K562 (cell line): Measurements from ENCODE around the gene MYH7B. TPM values are rescaled to one million over a fixed set of nuclear protein-coding genes. Genes with fewer than 3 reads are reported as not detected.
A peak's percentile ranks its signal among the peaks of the same experiment; 100 is the strongest.

Source experiments
- ATAC-seq: fragments of 200-7000 bp; cut with Tn5 transposase; 3 replicates; pipeline ENCODE4 v1.9.1; 2020; ENCODE audit warnings: moderate library complexity
- BruUV-seq: library from RNA; stranded (reverse); fragments of 400-500 nt; replicated peaks from 2 replicates; lab custom pipeline; 2021; lab: Mats Ljungman, UMichigan
- CTCF ChIA-PET: fragments of 300-600 bp; formaldehyde crosslinking; extraction: SDS; loops from one replicate; lab custom pipeline; 2021; ENCODE audit warnings: low intra/inter-chr PET ratio; lab: Yijun Ruan, JAX
- POLR2A ChIA-PET: fragments of 300-600, 350-650 bp; sonication (Branson Sonifier 250); formaldehyde crosslinking; extraction: SDS; loops from one replicate; lab custom pipeline; 2021; ENCODE audit warnings: antibody characterized with exemption, inconsistent platforms; lab: Yijun Ruan, JAX
- DNase-seq, 4 experiments: peaks; one replicate each; pipeline versions ENCODE4 v3.0.0 to v3.0.0-alpha.2; 2011 to 2018; ENCODE audit warnings: low spot score in 3 of 4, mixed read lengths in 3 of 4; ENCODE audit errors: extremely low read depth in 1 of 4
- FAIRE-seq: peaks from 2 replicates; lab custom pipeline; 2011; peaks lifted over from hg19 to GRCh38; lab: Jason Lieb, UNC
- H2AFZ ChIP-seq: 2 replicates; pipeline ENCODE4 v1.6.0; 2011; ENCODE audit warnings: low read depth, low read length, control low read depth, inconsistent platforms
- H3K27ac ChIP-seq: fragments of 200-600 bp; 3 replicates; pipeline ENCODE4 v1.8.0; 2011; ENCODE audit warnings: low read depth, mild to moderate bottlenecking, control low read depth, inconsistent platforms, low read length, moderate library complexity, mixed read lengths; ENCODE audit errors: extremely low read depth
- H3K27me3 ChIP-seq, 2 experiments: fragments of 300-600 bp in 1 of 2; 2 replicates in 1 of 2; 3 replicates in 1 of 2; pipeline versions ENCODE4 v1.6.0 to v1.8.0; 2011; ENCODE audit warnings: inconsistent platforms in 2 of 2, low read length in 2 of 2, mild to moderate bottlenecking in 1 of 2, mixed read lengths in 1 of 2, moderate library complexity in 1 of 2; ENCODE audit not compliant: control insufficient read depth in 2 of 2, insufficient read depth in 2 of 2
- H3K36me3 ChIP-seq: fragments of 300-600 bp; 3 replicates; pipeline ENCODE4 v1.8.0; 2011; ENCODE audit warnings: mild to moderate bottlenecking, low read length, inconsistent platforms; ENCODE audit not compliant: control insufficient read depth, insufficient read depth
- H3K4me1 ChIP-seq, 2 experiments: fragments of 200-600 bp in 1 of 2; replicated peaks in 1 of 2; 2 replicates in 1 of 2; 3 replicates in 1 of 2; pipeline versions ENCODE4 v1.5.1 to v1.8.0; 2011; ENCODE audit warnings: inconsistent platforms in 2 of 2, low read length in 2 of 2, mild to moderate bottlenecking in 1 of 2, mixed read lengths in 1 of 2, moderate library complexity in 1 of 2; ENCODE audit not compliant: control insufficient read depth in 2 of 2, insufficient read depth in 2 of 2
- H3K4me2 ChIP-seq: 2 replicates; pipeline ENCODE4 v1.6.1; 2011; ENCODE audit warnings: low read length, control low read depth, inconsistent platforms, mixed read lengths; ENCODE audit not compliant: insufficient read depth
- H3K4me3 ChIP-seq: fragments of 200-600 bp; sonication (generic), shearing (Covaris generic); 2 replicates; pipeline ENCODE4 v1.5.1; 2016; ENCODE audit warnings: control low read depth, inconsistent platforms
- H3K79me2 ChIP-seq: fragments of 200-600 bp; 3 replicates; pipeline ENCODE4 v1.8.0; 2011; ENCODE audit warnings: low read length, inconsistent platforms; ENCODE audit not compliant: control insufficient read depth, insufficient read depth
- H3K9ac ChIP-seq, 2 experiments: 2 replicates each; pipeline versions ENCODE4 v1.6.0 to v1.6.1; 2011; ENCODE audit warnings: low read depth in 2 of 2, low read length in 2 of 2, control low read depth in 1 of 2, inconsistent platforms in 1 of 2, mild to moderate bottlenecking in 1 of 2, mixed read lengths in 1 of 2; ENCODE audit not compliant: insufficient read depth in 1 of 2
- H3K9me1 ChIP-seq: one replicate; pipeline ENCODE4 v1.6.0; 2011; ENCODE audit warnings: inconsistent platforms, mild to moderate bottlenecking, low read length, moderate library complexity; ENCODE audit not compliant: control insufficient read depth, insufficient read depth
- H3K9me3 ChIP-seq: replicated peaks from 2 replicates; pipeline ENCODE4 v1.5.1; 2011; ENCODE audit warnings: low read depth, low read length, inconsistent platforms; ENCODE audit not compliant: control insufficient read depth, insufficient read depth
- H4K20me1 ChIP-seq: replicated peaks from 2 replicates; pipeline ENCODE4 v1.6.1; 2011; ENCODE audit warnings: low read length, inconsistent platforms, mixed read lengths; ENCODE audit not compliant: control insufficient read depth, insufficient read depth
- CHD2 ChIP-seq: IDR thresholded peaks from 2 replicates; pipeline ENCODE4 v1.6.1; 2011; ENCODE audit warnings: low read depth, low read length
- ELF1 ChIP-seq: fragments of 200-800 bp; sonication (Bioruptor generic); IDR thresholded peaks from 2 replicates; pipeline ENCODE4 v1.6.1; 2016; ENCODE audit warnings: missing genetic modification characterization, missing compliant biosample characterization
- POLR2G ChIP-seq: fragments of 200-400 bp; formaldehyde crosslinking; IDR thresholded peaks from 2 replicates; pipeline ENCODE4 v1.6.1; 2017; ENCODE audit warnings: low read depth, mild to moderate bottlenecking, antibody characterized with exemption, low read length, moderate library complexity
- SPI1 ChIP-seq: IDR thresholded peaks from 2 replicates; pipeline ENCODE4 v1.6.1; 2011; ENCODE audit warnings: low read depth, low read length, control low read depth, borderline replicate concordance
- ZNF436 ChIP-seq: fragments of 250-450, 450-650 bp; sonication (Bioruptor Pico); formaldehyde crosslinking; IDR thresholded peaks from 2 replicates; pipeline ENCODE4 v1.7.0; 2020; ENCODE audit warnings: mild to moderate bottlenecking
- WGBS: fragments of 100-300 bp; shearing (Covaris generic); methylation state at CpG from one replicate; pipeline ENCODE4 v1.1.6; 2016; ENCODE audit warnings: low coverage, mixed read lengths; ENCODE audit not compliant: insufficient coverage; ENCODE audit errors: missing lambda C conversion rate; 5-methylcytosine and 5-hydroxymethylcytosine counted together
- in situ Hi-C: fragments of 300-500 bp; cut with MboI; formaldehyde crosslinking; loops from 4 replicates; pipeline ENCODE4 v1.15.0; 2018; ENCODE audit warnings: inconsistent platforms, mixed read lengths
- intact Hi-C: fragments of 100-400 bp; cut with micrococcal nuclease; formaldehyde crosslinking; loops from 2 replicates; pipeline ENCODE4 v1.14.2; 2022
- polyA plus RNA-seq, 8 experiments: library from polyadenylated mRNA; depleted of rRNA in 4 of 8; stranded (reverse) in 5 of 8; unstranded in 3 of 8; fragments of >200 nt; fragmentation: Nextera tagmentation in 2 of 8; fragmentation: Illumina TruSeq in 1 of 8; extraction: Ambion mirVana in 2 of 8; extraction: Trizol in 1 of 8; gene quantifications; 2 replicates each; pipeline versions ENCODE4 v1.2.1 to v1.2.3, GENCODE V29; 2011 to 2014; ENCODE audit warnings: inconsistent platforms in 1 of 8, missing spikeins in 1 of 8
- total RNA-seq, 7 experiments: library from RNA; depleted of rRNA in 6 of 7; stranded (reverse); fragments of >200 nt in 6 of 7; fragmentation: Illumina TruSeq in 2 of 7; extraction: Trizol in 2 of 7; gene quantifications; 2 replicates each; pipeline versions ENCODE4 v1.2.1 to v1.2.3, GENCODE V29; 2011 to 2021; ENCODE audit warnings: low replicate concordance in 1 of 7

MYH7B gene
- total and polyA plus RNA-seq, 9 of the 15 experiments (the other 6 are each of a cell fraction or from before 2014, with no cell fraction given): 0.07 to 0.34 (median 0.13) TPM; not detected in 3

- H3K9ac ChIP-seq: no peak overlapping the region
Measured at GRCh38 chr20:34931771-34932170, 23.9 kb upstream of the MYH7B start.

DNA sequence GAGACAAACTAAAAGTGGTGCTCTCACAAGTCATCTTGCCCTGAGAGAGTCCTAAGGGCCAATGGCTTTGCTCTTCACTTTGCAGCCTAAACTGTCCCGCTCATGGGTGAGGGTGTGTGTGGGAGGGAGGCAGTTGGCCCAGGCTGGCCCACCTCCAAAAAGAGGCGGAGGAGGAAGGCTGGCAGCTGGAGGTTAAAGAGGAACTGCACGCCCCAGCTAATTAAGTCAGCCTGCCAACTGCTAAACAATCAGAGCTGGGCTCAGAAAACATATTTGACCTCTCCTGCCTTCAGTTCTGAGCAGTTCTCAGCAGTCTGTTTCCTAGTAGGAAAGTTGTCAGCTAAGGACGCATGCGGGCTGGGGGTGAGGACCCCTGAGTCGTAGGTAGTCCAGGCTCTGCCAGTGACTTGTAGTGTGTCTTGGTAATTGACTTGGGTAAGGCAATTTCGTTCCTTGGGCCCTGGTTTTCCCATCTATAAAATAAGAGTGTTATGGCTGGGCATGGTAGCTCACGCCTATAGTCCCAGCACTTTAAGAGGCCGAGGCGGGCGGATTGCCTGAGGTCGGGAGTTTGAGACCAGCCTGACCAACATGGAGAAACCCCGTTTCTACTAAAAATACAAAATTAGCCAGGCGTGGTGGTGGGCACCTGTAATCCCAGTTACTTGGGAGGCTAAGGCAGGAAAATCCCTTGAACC is 17.1 kb upstream of the MYH7B start:
- WGBS: 90% methylated on average over 14 of the region's 14 CpGs
- BruUV-seq: no TSS peak
- in situ Hi-C loops (no loop called here), intact Hi-C loops (no loop called here)
- Histone ChIP-seq H3K27ac (no peak overlapping the region), H2AFZ (no peak overlapping the region), H3K9me1 (no peaks in the 10 kb centered on the region), H3K4me2 (no peak overlapping the region), H3K9me3 (no peaks in the 10 kb centered on the region), H3K9ac (peak overlapping the region in 1 of 2 experiments; percentile 68; a peak in 2 of 4 replicates), H3K36me3 (peaks cover 86% of the 10 kb centered on the region), H3K79me2 (no peaks in the 10 kb centered on the region), H4K20me1 (no peaks in the 10 kb centered on the region), H3K27me3 (no peaks in the 10 kb centered on the region), H3K4me3 (no peak overlapping the region), H3K4me1 (no peaks in the 10 kb centered on the region)
- ChIA-PET CTCF (interaction anchor here (0.6 kb wide), 1 partner anchor 183 kb away, joined by 3 read pairs; no protein-coding TSS in a partner anchor), POLR2A (interaction anchor here (0.6 to 0.7 kb wide), 2 partner anchors 10 to 13 kb away, joined by 3 read pairs; no protein-coding TSS in a partner anchor)
- DNase-seq (no peak), ATAC-seq (no peak), FAIRE-seq (no peak)
- TF ChIP-seq ZNF436 (CRISPR knock-in tag): no peak
- TF ChIP-seq ELF1: no peak
- TF ChIP-seq SPI1: 0 out of 2 replicates have a peak, but pooled peaks have one; percentile 12

More at GRCh38 chr20:34931771-34932170, 23.9 kb upstream of the MYH7B start:
- Histone ChIP-seq H4K20me1 (no peaks in the 10 kb centered on the region), H3K27me3 (no peaks in the 10 kb centered on the region), H3K4me3 (no peak overlapping the region), H2AFZ (no peak overlapping the region), H3K27ac (no peak overlapping the region), H3K9me1 (peaks cover 4% of the 10 kb centered on the region), H3K79me2 (no peaks in the 10 kb centered on the region), H3K9me3 (no peaks in the 10 kb centered on the region), H3K36me3 (peaks cover 89% of the 10 kb centered on the region; the same call in 2 of the 3 replicates), H3K4me2 (no peak overlapping the region), H3K4me1 (no peaks in the 10 kb centered on the region)
- TF ChIP-seq POLR2G (peak; percentile 45; the same call in 1 of the 2 replicates), CHD2 (no peak)
- ATAC-seq (no peak), DNase-seq (no peak), FAIRE-seq (no peak)
- ChIA-PET POLR2A (interaction anchor here (0.7 to 2.8 kb wide), 7 partner anchors 8 to 39 kb away, joined by 3 to 14 read pairs (median 4); partner anchors contain the start of genes GSS and MYH7B), CTCF (no interaction called here)
- no TSS peak for BruUV-seq
- in situ Hi-C loops: no loop called here
- 94% methylated on average over 7 of the region's 7 CpGs for WGBS
- intact Hi-C loops: no loop called here
